Thyroid gland (tissue), 4 donors: Measurements from ENCODE around the gene ASCC3.

ENCODE experiments used
- CTCF ChIP-seq, 6 experiments: fragments of 200-600 bp in 3 of 6; fragments of 450-650 bp in 3 of 6; sonication (generic) in 3 of 6; IDR thresholded peaks; one replicate each; pipeline ENCODE4 v1.5.1; 2016 to 2019; ENCODE audit warnings: antibody characterized with exemption in 6 of 6, mild to moderate bottlenecking in 2 of 6, inconsistent platforms in 1 of 6, moderate library complexity in 1 of 6
- POLR2A ChIP-seq, 2 donors: fragments of 450-650 bp; IDR thresholded peaks; one replicate each; pipeline ENCODE4 v1.6.1; 2017; ENCODE audit warnings: antibody characterized with exemption in 2 of 2, mild to moderate bottlenecking in 2 of 2, moderate library complexity in 1 of 2

- no peak for TF ChIP-seq POLR2A (IDR thresholded peaks at IDR 0.05)
- no peak for TF ChIP-seq CTCF (IDR thresholded peaks at IDR 0.05)
Measured at GRCh38 chr6:100671740-100672139, 209.4 kb downstream of the ASCC3 start.
